ENCODE measurements around the gene CARD14.
"Not testable (repeated sequence)": the region's sequence is repeated elsewhere in the genome, so short reads cannot be mapped to it uniquely, and the experiment has no call there.

The CARD14 gene

DNA sequence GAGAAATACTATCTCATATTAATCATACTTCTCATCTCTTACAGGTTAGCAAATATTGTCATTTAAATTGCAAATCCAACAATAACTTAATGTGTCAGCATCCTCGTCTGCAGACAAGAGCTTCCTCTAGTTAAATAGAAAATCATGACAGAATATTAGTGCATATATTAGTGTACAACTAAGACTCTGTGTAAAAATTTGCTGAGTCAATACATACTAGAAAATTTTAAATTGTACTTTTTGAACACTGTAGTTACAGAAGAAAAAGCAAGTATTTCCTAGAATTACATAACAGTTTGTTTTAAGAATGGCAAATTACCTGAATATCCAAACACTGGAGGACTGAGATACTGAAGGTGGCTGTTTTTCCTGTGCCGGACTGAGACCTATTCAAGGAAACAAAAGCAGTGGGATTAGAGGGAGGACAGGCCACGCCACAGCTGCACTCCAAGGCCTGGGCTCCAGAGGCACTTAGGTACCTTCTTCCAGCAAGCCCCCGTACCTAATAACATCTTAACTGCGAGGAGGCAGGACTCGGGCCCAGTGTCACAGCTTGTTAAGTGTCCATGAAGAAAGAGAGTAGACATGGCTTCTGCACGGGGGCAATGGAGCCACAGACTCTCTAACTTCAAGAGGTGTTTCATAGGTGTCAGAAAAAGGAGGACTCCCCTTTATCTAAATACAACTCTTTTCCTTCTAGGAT is 28.2 kb upstream of the CARD14 start:
- H3K9me3 Mint-ChIP-seq, result no peaks in the 10 kb centered on the region
- peaks cover 26% of the 10 kb centered on the region for H3K4me1 Mint-ChIP-seq (ENCODE audit: low read depth)
- no peaks in the 10 kb centered on the region for H3K27me3 Mint-ChIP-seq (ENCODE audit: low read depth)
- no peak for DNase-seq (ENCODE audit: low spot score)
- no peak overlapping the region for H3K27ac Mint-ChIP-seq
- H3K36me3 Mint-ChIP-seq (ENCODE audit: low read depth), result peaks cover 70% of the 10 kb centered on the region
- no peak overlapping the region for H3K4me3 Mint-ChIP-seq

- Mint-ChIP-seq H3K9me3 (no peaks in the 10 kb centered on the region), H3K4me3 (no peak overlapping the region), H3K4me1 (ENCODE audit: low read depth) (peaks cover 28% of the 10 kb centered on the region), H3K27ac (no peak overlapping the region), H3K36me3 (ENCODE audit: low read depth) (peaks cover 60% of the 10 kb centered on the region), H3K27me3 (ENCODE audit: low read depth) (no peaks in the 10 kb centered on the region)
- DNase-seq (ENCODE audit: low spot score), result no peak
These were observed 26.9 kb upstream of the CARD14 start for GRCh38 chr17:80142929-80143328.

- no peaks in the 10 kb centered on the region for H3K27me3 Mint-ChIP-seq (ENCODE audit: low read depth)
- H3K4me3 Mint-ChIP-seq, result peak overlapping the region; percentile 88
- peak overlapping the region; percentile 84 for H3K27ac Mint-ChIP-seq
- peaks cover 39% of the 10 kb centered on the region for H3K36me3 Mint-ChIP-seq (ENCODE audit: low read depth)
- no peaks in the 10 kb centered on the region for H3K9me3 Mint-ChIP-seq
- no peak for DNase-seq (ENCODE audit: low spot score)
- H3K4me1 Mint-ChIP-seq (ENCODE audit: low read depth), result peaks cover 35% of the 10 kb centered on the region
These were observed 24.5 kb upstream of the CARD14 start for GRCh38 chr17:80145076-80146075.

DNA sequence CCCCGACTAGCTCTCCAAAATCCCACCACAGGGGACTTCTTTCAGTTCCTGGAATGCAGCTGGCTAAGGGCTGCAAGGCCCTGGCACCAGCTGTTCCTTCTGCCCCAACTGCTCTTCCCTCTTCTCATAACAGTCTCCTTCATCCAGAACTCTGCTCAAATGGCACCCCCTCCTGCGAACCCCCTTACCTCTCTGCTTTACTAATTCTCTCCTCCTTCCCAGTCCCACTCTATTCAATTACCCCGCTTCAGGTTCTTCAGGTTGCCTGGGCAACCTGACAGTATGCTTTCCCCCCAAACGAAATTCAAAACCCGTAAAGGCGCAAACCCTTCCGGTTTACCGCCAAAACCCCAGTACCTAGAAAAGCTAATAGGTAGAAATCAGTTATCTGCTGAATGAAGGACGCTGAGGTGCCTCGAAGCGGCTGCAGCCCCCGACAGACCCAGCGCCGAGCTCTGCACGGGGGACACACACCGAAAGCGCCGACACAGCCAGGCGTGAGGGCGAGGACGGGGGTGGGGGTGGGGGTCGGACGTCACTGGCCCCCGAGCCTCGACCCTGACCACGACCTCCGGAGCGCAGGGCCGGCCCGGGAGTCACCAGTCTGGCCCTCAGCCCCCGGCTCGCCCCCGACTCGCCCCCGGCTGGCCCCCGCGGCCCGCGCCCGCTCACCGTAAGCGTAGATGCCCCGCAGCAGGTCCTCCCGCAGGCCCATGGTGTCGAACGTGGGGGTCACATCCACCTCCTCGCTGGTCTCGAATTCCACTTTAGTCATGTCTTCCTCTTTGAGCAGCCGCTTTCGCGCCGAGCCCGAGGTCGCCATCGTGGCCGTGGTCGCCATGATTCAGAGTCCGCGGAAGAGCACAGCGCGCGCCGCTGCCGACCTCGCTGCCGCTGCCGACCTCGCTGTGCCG is 23.5 kb upstream of the CARD14 start:
- DNase-seq (ENCODE audit: low spot score), result no peak

DNA sequence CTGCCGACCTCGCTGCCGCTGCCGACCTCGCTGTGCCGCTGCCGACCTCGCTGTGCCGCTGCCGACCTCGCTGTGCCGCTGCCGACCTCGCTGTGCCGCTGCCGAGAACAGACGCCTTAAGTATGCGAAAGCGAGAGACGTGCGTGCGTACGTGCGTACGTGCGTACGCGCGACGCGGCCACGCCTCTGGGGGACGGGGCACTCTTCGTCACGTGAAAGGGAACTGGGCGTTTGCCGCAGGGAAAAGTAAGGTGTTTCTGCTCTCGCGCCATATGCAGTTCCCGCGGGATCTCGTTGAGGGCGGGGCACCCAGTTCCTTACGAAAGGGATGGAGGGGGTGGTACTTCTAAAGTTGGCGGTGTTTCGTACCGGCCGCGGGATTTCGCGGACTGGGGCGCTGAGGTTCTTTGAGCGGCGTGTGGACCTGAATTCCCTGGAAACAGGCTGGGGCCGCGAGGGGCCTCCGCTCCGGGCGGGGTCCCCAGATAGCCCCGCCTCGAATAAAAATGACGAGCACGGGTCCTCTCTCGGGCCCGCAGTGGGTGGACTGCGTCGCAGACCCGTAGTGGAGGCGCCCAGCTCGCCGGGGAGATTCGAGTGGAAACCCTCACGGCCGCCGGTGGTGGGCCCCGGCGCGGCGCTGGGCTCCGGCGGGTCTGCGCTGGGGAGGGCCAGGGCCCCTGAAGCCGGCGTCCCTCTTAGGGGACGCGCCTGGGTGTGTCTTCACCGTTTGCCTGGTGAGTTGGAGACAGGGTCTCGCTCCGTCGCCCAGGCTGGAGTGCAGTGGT is 22.6 kb upstream of the CARD14 start, which contains the start of gene EIF4A3:
TSS of gene EIF4A3 (minus strand) at position 94 of the 788 bp plus-strand sequence. CDS start 167 bp downstream, outside the sequence.
- Mint-ChIP-seq H3K4me3 (peak within 1 kb of the TSS; percentile 97), H3K36me3 (ENCODE audit: low read depth) (peaks cover 27% of the 10 kb centered on the region), H3K4me1 (ENCODE audit: low read depth) (peaks cover 34% of the 10 kb centered on the region), H3K27me3 (ENCODE audit: low read depth) (no peaks in the 10 kb centered on the region), H3K9me3 (peaks cover 5% of the 10 kb centered on the region), H3K27ac (peak within 1 kb of the TSS; percentile 99)
- peak; percentile 98 for DNase-seq (ENCODE audit: low spot score)

More for the DNA sequence above, 23.5 kb upstream of the CARD14 start:
- Mint-ChIP-seq H3K27ac (peak overlapping the region; percentile 99), H3K4me3 (peak overlapping the region; percentile 97), H3K36me3 (ENCODE audit: low read depth) (peaks cover 36% of the 10 kb centered on the region), H3K27me3 (ENCODE audit: low read depth) (no peaks in the 10 kb centered on the region), H3K9me3 (no peaks in the 10 kb centered on the region), H3K4me1 (ENCODE audit: low read depth) (peaks cover 35% of the 10 kb centered on the region)

DNA sequence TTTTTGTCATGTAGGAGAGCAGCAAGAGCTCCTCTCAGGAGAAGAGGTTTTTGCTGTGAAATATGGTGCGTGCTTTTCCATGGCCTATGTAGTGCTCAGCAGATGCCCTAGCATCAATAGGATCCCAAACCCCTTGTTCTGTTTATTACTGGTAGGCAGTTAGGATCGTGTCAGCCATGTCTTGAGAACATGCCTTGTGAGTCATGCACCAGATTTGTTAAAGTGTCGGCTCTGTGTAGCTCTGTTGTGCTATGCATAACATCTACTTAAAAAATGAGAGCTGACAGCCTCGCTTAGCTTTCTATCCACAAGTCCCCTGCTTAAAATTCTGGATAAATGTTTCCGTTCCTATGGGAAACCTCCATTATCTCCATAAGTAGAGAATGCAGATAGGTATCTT is 18.5 kb upstream of the CARD14 start:
- no peak for DNase-seq (ENCODE audit: low spot score)
- H3K9me3 Mint-ChIP-seq, result peaks cover 23% of the 10 kb centered on the region
- peaks cover 13% of the 10 kb centered on the region for H3K4me1 Mint-ChIP-seq (ENCODE audit: low read depth)
- H3K27me3 Mint-ChIP-seq (ENCODE audit: low read depth), result no peaks in the 10 kb centered on the region
- H3K4me3 Mint-ChIP-seq, result no peak overlapping the region
- peaks cover 11% of the 10 kb centered on the region for H3K36me3 Mint-ChIP-seq (ENCODE audit: low read depth)
- no peak overlapping the region for H3K27ac Mint-ChIP-seq

- Mint-ChIP-seq H3K4me1 (ENCODE audit: low read depth) (peaks cover 13% of the 10 kb centered on the region), H3K27ac (no peak overlapping the region)
These were observed 17.6 kb upstream of the CARD14 start for GRCh38 chr17:80152081-80152702.

DNA sequence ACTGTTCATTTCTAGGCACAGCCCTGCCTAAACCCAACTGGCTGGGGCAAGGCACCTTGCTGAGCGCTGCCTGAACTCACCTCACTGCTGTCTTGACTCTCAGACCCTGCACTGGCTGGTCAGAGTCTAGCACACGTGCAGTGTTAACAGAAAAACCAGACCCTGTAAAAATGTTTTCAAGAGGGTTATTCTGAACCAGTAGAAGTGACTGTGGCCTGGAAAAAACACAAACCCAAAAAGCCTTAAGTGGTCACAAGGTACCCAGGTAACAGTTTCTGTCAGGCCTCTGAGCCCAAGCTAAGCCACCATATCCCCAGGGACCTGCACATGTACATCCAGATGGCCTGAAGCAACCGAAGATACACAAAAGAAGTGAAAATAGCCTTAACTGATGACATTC is 16.8 kb upstream of the CARD14 start:
- H3K36me3 Mint-ChIP-seq (ENCODE audit: low read depth), result peaks cover 8% of the 10 kb centered on the region

More at GRCh38 chr17:80152081-80152702, 17.6 kb upstream of the CARD14 start:
- Mint-ChIP-seq H3K4me3 (no peak overlapping the region), H3K9me3 (peaks cover 23% of the 10 kb centered on the region), H3K36me3 (ENCODE audit: low read depth) (peaks cover 9% of the 10 kb centered on the region), H3K27me3 (ENCODE audit: low read depth) (no peaks in the 10 kb centered on the region)
- DNase-seq (ENCODE audit: low spot score), result no peak

DNA sequence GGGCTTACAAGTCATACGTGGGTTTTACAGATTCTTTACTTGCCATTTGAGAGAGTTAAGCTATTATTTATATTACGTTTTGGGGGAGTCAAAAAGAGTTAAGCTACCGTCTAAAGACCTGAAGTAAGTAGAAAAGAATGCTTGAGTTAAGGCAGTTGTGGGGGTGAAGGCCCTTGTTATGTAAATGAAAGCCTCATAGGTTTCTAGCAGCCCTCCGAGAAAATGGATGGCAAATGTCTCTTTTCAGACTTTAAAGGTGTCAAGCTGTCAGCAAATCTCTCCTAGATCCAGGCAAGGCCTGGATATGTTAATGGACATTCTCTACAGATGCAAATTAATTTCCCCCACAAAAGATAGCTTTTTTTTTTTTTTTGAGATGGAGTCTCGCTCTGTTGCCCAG is 15.7 kb upstream of the CARD14 start:
- Mint-ChIP-seq H3K4me1 (ENCODE audit: low read depth) (peaks cover 4% of the 10 kb centered on the region), H3K9me3 (peaks cover 23% of the 10 kb centered on the region), H3K36me3 (ENCODE audit: low read depth) (peaks cover 8% of the 10 kb centered on the region), H3K27ac (no peak overlapping the region), H3K4me3 (no peak overlapping the region), H3K27me3 (ENCODE audit: low read depth) (peaks cover under 1% of the 10 kb centered on the region)
- no peak for DNase-seq (ENCODE audit: low spot score)

More for the DNA sequence above, 16.8 kb upstream of the CARD14 start:
- H3K27ac Mint-ChIP-seq, result no peak overlapping the region
- DNase-seq (ENCODE audit: low spot score), result no peak
- no peaks in the 10 kb centered on the region for H3K27me3 Mint-ChIP-seq (ENCODE audit: low read depth)
- peaks cover 10% of the 10 kb centered on the region for H3K4me1 Mint-ChIP-seq (ENCODE audit: low read depth)
- H3K4me3 Mint-ChIP-seq, result no peak overlapping the region
- peaks cover 23% of the 10 kb centered on the region for H3K9me3 Mint-ChIP-seq

DNA sequence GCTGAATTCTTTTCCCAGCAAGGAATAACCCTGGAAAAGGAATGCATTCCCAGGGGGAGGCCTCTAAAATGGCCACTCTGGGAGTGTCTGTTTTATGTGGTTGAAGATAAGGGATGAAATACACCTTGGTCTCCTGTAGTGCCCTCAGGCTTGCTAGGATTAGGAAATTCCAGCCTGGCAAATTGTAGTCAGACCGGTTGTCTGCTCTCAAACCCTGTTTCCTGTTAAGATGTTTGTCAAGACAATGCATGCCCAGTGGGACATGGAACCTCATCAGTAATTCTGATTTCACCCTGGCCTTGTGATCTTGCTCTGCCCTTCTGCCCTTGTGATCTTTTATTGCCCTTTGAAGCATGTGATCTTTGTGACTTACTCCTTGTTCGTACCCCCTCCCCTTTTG is 14.2 kb upstream of the CARD14 start:
- H3K27me3 Mint-ChIP-seq (ENCODE audit: low read depth); DNase-seq (ENCODE audit: low spot score); H3K4me1 Mint-ChIP-seq (ENCODE audit: low read depth); H3K4me3 Mint-ChIP-seq; H3K27ac Mint-ChIP-seq; H3K36me3 Mint-ChIP-seq (ENCODE audit: low read depth): not testable (repeated sequence)
- peaks cover 23% of the 10 kb centered on the region for H3K9me3 Mint-ChIP-seq

DNA sequence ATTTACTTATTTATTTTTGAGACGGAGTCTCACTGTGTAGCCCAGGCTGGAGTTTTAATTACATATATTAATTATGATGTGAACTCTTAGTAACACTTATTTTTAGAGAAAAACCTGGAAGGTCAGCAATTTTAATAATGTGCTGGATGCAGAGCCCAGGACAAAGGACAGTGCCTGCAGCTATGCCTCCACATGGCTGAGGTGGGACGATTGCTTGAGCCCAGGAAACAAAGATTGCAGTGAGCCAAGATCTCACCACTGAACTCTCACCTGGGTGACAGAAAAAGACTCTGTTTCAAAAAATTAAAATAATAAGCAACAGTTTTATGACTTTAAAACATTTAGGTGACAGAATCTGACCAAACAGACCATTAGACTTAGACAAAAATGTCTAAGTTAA is 11.0 kb upstream of the CARD14 start:
- Mint-ChIP-seq H3K9me3 (peaks cover 11% of the 10 kb centered on the region), H3K27ac (no peak overlapping the region), H3K27me3 (ENCODE audit: low read depth) (peaks cover 10% of the 10 kb centered on the region), H3K4me3 (no peak overlapping the region), H3K4me1 (ENCODE audit: low read depth) (no peaks in the 10 kb centered on the region), H3K36me3 (ENCODE audit: low read depth) (peaks cover 2% of the 10 kb centered on the region)
- no peak for DNase-seq (ENCODE audit: low spot score)

DNA sequence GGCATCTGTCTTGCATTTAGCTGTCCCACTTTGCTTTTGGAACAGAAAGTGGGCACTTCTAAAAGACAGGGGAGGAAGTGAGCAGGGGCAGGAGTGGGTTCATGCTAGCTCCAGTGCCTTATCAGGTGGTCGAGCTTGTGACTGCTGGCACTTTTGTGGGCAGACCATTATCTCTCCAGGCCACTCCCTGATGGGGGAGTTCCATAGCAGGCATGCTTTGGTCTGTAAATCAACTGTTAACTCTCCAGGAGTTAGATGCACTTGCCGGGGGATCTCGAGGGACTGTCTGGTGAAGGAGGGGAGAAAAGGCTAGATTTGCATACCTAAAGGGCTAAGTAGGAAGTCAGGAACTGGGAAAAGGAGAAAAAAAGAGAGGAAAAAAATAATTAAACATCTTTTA is 9.3 kb upstream of the CARD14 start:
- Mint-ChIP-seq H3K4me1 (ENCODE audit: low read depth) (no peaks in the 10 kb centered on the region), H3K9me3 (peaks cover 6% of the 10 kb centered on the region), H3K4me3 (no peak overlapping the region), H3K27ac (no peak overlapping the region), H3K36me3 (ENCODE audit: low read depth) (peaks cover 2% of the 10 kb centered on the region), H3K27me3 (ENCODE audit: low read depth) (peaks cover 10% of the 10 kb centered on the region)
- no peak for DNase-seq (ENCODE audit: low spot score)

Measured in T-helper 2 cell treated with Interferon-gamma antibody and Interleukin-4, amounts not matched to agents 5 μg/mL and 100 μg/mL, for 36 hours (primary cell).